Left kidney (tissue), 2 donors: Measurements from ENCODE around the gene B9D1. TPM values are rescaled to one million over a fixed set of nuclear protein-coding genes. Genes with fewer than 3 reads are reported as not detected.
"Not testable (repeated sequence)": the region's sequence is repeated elsewhere in the genome, so short reads cannot be mapped to it uniquely, and the experiment has no call there.

Source experiments
- DNase-seq: peaks from one replicate; pipeline ENCODE4 v3.0.0-alpha.2; 2013
- polyA plus RNA-seq: library from polyadenylated mRNA; unstranded; fragments of 120-200 nt; gene quantifications from one replicate; pipeline ENCODE4 v1.2.1, GENCODE V29; 2013; ENCODE audit not compliant: insufficient read length

Gene B9D1
- polyA plus RNA-seq, 1 donor = 39.4 TPM

- no peak for DNase-seq
Measured at GRCh38 chr17:19359856-19360255, 2.7 kb downstream of the B9D1 start.

DNA sequence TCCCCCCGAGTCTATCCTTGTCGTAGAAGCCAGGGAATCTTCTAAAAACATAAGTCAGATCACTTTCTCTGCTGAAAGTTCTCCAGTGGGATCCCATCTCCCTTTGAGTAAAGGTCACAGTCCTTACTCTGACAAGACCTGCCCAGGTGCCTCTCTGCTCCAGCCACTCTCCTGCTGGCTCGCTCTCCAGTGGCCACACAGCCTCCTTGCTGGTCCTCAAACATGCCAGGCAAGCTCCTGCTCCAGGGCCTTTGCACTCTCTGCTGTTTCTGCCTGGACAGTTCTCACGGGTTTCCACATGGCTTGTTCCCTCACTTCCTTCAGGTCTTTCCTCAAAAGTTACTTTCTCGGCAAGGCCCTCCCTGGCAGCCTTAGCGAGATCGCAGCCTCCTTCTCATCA is 3.4 kb downstream of the B9D1 start:
- DNase-seq = no peak

GRCh38 chr17:19357761-19358160 is 4.8 kb downstream of the B9D1 start:
- DNase-seq = no peak

- DNase-seq = no peak
Measured at GRCh38 chr17:19357351-19357750, 5.2 kb downstream of the B9D1 start.

- no peak for DNase-seq
Measured at GRCh38 chr17:19354748-19355147, 7.8 kb downstream of the B9D1 start.

DNA sequence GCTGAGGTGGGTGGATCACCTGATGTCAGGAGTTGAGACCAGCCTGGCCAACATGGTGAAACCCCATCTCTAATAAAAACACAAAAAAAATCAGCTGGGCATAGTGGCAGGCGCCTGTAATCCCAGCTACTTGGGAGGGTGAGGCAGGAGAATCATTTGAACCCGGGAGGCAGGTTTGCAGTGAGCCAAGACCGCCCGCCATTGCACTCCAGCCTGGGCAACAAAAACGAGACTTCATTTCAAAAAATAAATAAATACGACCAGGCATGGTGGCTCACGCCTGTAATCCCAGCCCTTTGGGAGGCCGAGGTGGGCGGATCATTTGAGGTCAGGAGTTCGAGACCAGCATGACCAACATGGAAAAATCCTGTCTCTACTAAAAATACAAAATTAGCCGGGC is 9.1 kb downstream of the B9D1 start:
- DNase-seq = not testable (repeated sequence)

DNA sequence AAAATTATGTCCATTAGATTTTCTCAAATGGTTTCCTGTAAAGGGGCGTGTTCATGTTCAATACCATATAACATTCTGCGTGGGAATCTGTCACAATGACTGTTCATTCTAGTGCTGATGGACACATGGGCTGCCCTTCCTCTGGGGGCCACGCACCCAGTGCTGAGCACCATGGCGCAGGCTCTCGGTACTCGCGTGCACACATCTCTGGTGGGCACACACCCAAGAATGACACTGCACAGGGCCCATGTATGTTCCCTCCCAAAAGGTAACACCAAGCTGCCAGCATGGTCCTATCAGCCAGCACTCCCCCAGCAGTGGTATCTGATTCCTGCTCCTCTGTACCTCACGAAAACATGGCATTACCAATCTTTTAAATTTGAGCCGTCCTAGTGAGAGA is 13.7 kb downstream of the B9D1 start:
- no peak for DNase-seq

DNA sequence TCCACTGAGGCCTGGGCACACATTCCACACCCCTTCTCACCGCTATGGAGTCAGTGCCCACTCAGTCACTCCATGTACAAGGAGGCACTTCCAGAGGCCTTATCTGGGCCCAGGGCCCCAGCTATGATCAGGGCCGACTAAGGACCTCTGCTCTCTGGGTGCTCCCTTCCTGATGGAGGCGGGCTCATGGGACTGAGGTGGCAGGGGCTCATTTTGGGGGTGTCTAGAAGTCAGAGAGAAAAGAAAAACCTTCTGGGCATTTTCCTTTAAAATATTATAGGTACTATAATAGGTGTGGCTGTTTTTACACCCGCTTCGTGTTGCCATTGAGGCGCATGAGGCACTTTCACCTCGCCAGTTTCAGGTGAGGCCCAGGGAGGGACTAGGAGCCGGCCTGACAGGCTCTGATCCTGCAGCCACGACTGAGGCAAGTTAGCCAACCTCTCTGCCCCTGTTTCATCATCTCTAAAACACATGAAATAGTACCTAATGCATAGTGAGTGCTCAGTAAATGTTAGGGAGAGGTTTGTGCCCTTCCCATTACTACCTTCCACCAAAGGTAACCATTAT is 14.4 kb downstream of the B9D1 start:
- no peak for DNase-seq

GRCh38 chr17:19347323-19348080 is 15.0 kb downstream of the B9D1 start:
- no peak for DNase-seq

DNA sequence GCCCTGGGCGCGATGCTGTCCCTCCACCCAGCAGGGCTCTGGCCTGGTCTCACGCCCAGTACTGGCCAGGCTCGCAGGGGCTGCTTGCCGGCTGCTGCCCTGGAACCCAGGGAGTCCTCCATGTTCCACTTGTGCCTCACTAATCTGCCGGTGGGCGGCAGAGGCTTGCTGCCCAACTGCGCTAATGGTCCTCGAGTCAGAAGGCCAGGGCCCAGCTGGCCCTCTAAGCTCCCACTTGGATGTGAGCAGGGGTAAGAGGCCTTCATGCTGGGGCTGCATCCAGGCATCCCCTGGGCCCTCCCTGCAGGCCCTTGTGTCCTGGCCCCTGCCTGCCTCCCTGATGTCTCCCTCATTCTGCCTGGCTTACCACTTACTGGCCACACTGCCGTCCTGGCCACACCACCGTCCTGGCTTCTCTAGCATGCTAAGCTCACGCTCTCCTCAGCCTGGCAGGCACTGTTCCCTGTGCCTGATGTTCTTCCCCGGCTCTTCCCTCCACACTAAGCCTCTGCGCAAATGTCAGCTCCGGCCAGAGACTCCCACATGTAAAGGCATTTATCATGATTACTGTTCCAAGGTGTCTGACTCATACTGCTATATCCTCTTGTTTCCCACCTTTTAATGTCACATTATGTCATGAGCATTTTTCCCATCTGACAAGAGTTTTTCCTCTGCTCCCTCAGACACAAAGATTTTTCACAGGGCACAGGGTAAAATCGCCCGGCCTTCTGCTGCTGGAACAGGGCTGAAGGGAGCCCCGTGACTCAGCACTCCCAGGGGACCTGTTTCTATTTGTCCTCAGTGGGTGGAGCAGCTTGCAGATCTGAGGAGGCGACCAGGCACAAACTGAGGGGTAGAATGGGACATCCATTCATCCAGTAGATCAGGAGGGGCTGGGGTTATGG is 15.9 kb downstream of the B9D1 start:
- no peak for DNase-seq

DNA sequence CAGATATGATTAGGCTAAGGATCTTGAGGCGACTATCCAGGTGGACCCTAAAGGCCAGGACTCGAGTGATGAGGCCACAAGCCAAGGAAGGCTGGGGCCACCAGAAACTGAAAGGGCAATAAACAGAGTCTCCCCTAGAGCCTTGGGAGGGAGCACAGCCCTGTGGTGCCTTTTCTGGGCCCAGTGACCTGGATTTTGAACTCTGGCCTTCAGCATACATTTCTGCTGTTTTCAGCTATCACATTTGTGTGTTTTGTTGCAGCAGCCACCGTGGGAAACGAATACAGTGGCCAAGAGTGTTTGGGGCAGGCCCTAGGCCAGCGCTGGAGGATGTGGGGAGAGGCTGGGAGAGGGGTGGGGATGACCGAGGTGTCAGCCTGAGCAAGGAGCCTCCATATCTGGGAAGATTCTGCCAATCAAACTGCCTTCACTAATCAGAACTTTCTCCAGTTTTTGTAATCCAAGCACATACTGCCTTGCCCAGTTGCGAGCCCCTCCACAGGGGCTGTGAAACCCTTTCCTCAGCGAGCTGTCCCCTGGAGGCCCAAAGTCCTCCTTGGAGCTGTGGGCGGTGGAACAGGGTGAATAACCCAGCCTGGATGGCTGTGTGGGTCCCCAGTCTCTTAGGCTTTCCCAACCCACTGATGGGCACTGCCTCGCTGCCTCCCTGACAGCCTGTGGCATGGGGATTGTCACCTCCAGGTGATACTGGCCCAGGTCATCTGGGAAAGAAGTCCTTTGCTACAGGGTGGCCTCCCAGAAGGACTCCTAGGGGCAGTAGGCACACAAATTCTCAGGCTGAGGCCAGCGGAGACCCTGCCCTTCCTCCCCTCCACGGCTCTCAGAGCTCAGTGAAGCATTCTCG is 16.8 kb downstream of the B9D1 start:
- no peak for DNase-seq

- no peak for DNase-seq
Measured at GRCh38 chr17:19345067-19345460, 17.5 kb downstream of the B9D1 start.

DNA sequence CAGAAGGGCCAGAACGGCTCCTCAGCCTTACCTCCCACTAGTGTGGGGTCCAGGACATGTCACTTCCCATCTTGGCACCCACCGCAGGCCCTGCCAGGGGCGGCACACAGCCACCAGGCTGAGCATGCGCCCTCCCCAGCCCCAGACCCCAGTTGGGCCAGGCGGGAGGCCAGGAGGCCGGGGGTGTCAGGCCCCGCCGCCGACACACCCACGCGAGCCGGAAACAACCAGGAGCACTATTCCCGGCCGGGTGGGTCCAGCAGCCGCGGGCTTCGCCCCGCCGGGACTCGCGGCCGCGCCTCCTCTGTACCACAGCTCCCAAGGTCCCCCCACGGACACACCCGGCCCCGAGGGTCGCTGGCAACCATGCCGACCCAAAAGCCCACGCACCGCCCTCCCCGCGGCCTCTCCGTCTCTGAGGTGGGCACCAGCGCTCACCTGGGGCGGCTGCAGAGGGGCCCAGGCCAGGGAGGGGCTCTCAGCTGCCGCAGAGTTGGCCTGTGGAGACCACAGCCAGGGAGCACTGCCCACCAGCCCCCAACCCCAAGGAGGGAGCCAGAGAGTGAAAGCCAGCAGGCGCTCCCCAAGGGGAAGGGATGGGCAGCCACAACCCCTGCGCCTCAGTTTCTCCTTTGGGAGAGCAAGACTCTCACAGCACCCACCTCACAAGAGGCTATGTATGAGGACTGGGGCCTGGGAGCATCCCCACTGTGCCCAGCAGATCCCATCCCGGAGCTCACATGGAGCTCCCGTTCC is 18.0 kb downstream of the B9D1 start:
- DNase-seq = no peak

- DNase-seq = no peak
Measured at GRCh38 chr17:19343671-19344151, 18.8 kb downstream of the B9D1 start.

- DNase-seq = no peak
Measured at GRCh38 chr17:19343256-19343630, 19.3 kb downstream of the B9D1 start.

DNA sequence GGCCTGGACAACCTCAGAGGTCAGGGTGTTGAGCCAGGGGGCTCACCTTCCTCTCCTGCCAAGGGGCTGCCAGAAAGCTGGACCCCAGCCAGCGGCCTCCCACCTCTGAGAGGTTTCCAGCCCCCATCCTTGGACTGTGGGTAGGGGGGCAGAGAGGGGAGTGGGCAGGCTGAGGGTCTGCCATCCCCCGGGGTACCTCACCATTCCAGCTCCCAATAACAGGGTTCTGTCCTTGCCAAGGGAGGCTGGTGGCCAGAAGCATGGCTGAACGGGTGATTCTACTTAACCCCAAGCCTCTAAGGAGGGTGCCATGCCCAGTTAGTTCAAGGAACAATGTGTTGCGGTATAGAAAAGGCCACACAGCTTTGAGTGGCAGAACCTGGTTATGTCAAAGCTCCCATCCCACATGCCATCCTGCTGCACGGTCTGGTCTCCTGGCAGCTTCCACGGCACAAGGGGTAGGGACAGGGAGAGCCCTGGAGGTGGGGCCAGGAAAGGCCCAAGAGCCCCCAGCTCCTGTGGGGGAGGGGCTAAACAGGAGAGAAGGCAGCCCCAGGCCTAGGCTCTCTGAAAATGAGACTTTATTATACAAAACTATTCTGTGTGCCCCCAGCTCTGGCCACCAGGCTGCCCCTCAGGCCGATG is 19.8 kb downstream of the B9D1 start:
- no peak for DNase-seq

DNA sequence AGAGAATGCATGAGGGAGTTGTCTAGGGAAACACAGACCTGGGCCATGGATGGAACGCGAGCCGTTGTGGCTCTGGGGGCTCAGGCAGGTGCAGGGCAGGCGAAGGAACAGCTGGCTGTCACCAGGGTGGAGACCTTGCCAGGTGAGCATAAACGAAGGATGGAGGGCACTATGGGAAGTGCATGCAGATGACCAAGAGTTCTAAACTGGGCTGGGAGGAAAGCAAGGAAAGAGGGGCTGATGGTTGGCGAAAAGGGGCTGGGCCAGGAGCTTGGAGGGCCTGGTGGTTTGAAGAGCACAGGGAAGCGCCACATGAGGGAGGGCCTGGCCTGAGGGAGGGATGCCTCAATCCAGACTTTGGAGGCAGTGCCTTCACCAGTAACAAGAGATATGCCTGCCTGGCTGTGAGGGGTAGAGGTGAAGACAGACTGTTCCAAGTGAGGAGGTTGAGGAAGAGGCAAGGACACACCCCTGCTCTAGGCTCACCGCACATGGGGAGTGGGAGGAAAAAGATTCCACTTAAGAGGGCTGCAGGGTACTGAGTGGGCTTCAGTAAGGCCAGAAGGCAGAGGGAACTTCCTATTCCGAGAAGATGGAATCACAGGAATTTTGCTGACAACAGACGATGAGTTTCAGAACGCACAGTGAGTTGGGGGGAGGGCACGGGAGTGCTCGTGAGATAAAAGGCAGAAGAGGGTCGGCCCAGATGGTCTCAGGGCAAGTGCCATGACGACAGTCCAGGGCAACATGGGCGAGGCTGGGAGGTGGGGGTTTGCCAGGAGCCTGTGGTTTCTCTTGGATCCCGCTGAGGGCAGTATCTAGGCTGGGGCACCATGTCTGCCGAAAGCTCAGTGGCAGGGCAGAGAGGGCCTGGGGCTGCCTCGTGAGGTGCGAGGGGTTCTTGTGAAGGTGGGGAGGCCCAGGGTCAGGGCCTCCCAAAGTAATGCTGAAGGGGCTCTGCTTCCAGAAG is 20.6 kb downstream of the B9D1 start:
- DNase-seq = no peak

DNA sequence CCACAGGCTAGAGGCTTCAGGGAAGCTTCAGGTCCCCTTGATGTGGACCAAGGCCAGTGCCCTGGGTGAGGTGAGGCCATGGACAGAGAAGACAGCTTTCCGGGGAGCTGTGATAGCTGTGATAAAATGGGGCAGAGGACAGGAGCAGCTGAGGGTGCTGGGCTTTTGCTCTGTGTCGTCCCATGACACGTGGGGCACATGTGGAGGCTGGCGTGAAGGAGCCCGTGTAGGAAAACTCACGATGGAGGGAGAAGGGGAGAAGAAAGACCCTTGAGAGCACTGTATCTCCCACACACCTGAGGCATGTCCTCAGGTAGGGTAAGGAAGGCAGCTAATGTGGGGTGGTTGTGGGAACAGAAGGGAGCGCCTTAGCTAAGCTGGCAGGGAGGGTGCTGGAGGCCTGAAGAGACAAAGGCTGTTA is 21.3 kb downstream of the B9D1 start:
- no peak for DNase-seq

DNA sequence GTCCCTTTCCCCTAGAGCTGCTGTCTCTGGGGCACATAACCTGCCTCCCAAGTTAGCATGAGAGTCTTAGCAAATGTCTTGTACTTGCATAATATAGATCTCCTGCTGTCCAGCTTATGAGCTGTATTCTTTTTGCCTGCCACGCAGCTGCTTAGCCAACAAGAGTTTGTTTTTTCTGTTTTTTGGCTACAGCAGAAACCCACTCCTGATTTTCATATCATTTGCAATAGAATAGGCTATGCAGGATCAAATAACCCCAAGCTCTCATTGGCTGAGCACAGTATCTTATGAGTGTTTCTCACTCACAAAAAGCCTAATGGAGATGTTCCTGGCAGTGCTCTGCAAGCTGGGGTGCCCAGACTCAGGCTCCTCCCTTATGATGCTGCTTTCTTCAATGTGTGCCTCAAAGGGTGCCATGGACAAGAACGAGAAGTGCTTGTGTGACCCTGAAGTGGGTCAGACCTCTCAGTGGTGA is 23.1 kb downstream of the B9D1 start:
- no peak for DNase-seq
